ENCODE measurements around the gene FBLN1. TPM values are rescaled to one million over a fixed set of nuclear protein-coding genes. Genes with fewer than 3 reads are reported as not detected.

Gene FBLN1
- total and polyA plus RNA-seq, 2 of the 8 experiments (the other 6 are each of a cell fraction or from before 2014, with no cell fraction given), result 159 to 168 TPM

GRCh38 chr22:45550891-45551290 is 48.2 kb downstream of the FBLN1 start:
- no peak overlapping the region for H3K27ac ChIP-seq (ENCODE audit: low read depth, low read length)
- H2BK5ac ChIP-seq (ENCODE audit: low read depth, low read length), result no peak overlapping the region; the same call in 1 of the 2 replicates
- H3K23ac ChIP-seq (ENCODE audit: insufficient read length), result no peak overlapping the region
- no peak overlapping the region for H4K91ac ChIP-seq (replicated peaks; ENCODE audit: insufficient read length, low read length)
- H4K20me1 ChIP-seq (replicated peaks in 1 of 2; ENCODE audit: control insufficient read depth in 1 of 2, insufficient read depth in 2 of 2, low read length in 2 of 2), result peaks cover 3 to 6% of the 10 kb centered on the region in 2 experiments
- H3K4me1 ChIP-seq (replicated peaks in 1 of 4; ENCODE audit: control insufficient read depth in 3 of 4, insufficient read depth in 4 of 4, low read length in 3 of 4), result no peaks in the 10 kb centered on the region
- DNase-seq (ENCODE audit: low read depth in 1 of 2, low spot score in 2 of 2) (no peak), FAIRE-seq (no peak)
- no peak overlapping the region for H3K4me2 ChIP-seq (ENCODE audit: insufficient read depth in 1 of 2, low read depth in 2 of 2, low read length in 2 of 2)
- H4K5ac ChIP-seq (ENCODE audit: insufficient read length, low read depth, low read length), result no peak overlapping the region
- no peaks in the 10 kb centered on the region for H3K79me2 ChIP-seq (ENCODE audit: control insufficient read depth in 1 of 2, insufficient read depth in 2 of 2, low read length in 2 of 2)
- H3K4ac ChIP-seq (replicated peaks; ENCODE audit: insufficient read length, low read depth, low read length), result no peak overlapping the region
- H2BK120ac ChIP-seq (replicated peaks; ENCODE audit: low read depth, low read length), result no peak overlapping the region
- H3K23me2 ChIP-seq (ENCODE audit: low read depth, low read length), result no peaks in the 10 kb centered on the region
- POLR2A ChIA-PET (ENCODE audit: partially characterized antibody), result no interaction called here
- H2AFZ ChIP-seq (ENCODE audit: low read length), result no peak overlapping the region
- no peak overlapping the region for H3K14ac ChIP-seq (ENCODE audit: insufficient read length)
- H3K18ac ChIP-seq (ENCODE audit: extremely low read depth, low read length), result no peak overlapping the region
- H2BK15ac ChIP-seq (ENCODE audit: low read length), result no peak overlapping the region
- WGBS, 2 experiments (ENCODE audit: extremely low coverage in 1 of 2, insufficient coverage in 1 of 2, insufficient read length in 1 of 2, insufficient replicate concordance in 2 of 2, low coverage in 1 of 2, low lambda C conversion rate in 2 of 2, missing lambda C conversion rate in 1 of 2), result 96% methylated on average over 11 of the region's 11 CpGs; no CpG with 5 or more reads in 1 of the 2 experiments
- H3K36me3 ChIP-seq (ENCODE audit: control insufficient read depth in 2 of 4, insufficient read depth in 4 of 4, low read length in 3 of 4), result peaks cover 13 to 42% (median 36%) of the 10 kb centered on the region in 4 experiments; a peak in 6 of 8 replicates
- H3K9me3 ChIP-seq (ENCODE audit: insufficient read depth in 2 of 2, low read depth in 1 of 2, low read length in 1 of 2), result no peaks in the 10 kb centered on the region
- no peak overlapping the region for H3K56ac ChIP-seq (replicated peaks; ENCODE audit: insufficient read length, low read depth, low read length)
- H2BK20ac ChIP-seq (ENCODE audit: low read length), result no peak overlapping the region
- H3K9ac ChIP-seq (replicated peaks in 1 of 4; ENCODE audit: extremely low read depth in 1 of 4, low read depth in 3 of 4, low read length in 3 of 4), result no peak overlapping the region
- no peaks in the 10 kb centered on the region for H3K27me3 ChIP-seq (replicated peaks in 1 of 4; ENCODE audit: control insufficient read depth in 3 of 4, extremely low read depth in 1 of 4, insufficient read depth in 3 of 4, low read length in 3 of 4)
- H2BK12ac ChIP-seq (ENCODE audit: low read depth, low read length), result no peak overlapping the region
- no peak overlapping the region for H2AK5ac ChIP-seq (ENCODE audit: low read depth, low read length)
- no peaks in the 10 kb centered on the region for H3K79me1 ChIP-seq (ENCODE audit: low read depth, low read length)
- no peak overlapping the region for H3K4me3 ChIP-seq (ENCODE audit: extremely low read depth in 1 of 4, insufficient read depth in 2 of 4, low read depth in 3 of 4, low read length in 4 of 4)
- CTCF ChIA-PET (ENCODE audit: partially characterized antibody), result interaction anchor here (0.5 to 4.2 kb wide), 6 partner anchors 15 to 284 kb away, joined by 3 to 39 read pairs (median 10); no protein-coding TSS in a partner anchor
- H4K8ac ChIP-seq (ENCODE audit: extremely low read depth, insufficient read depth, low read length), result no peak overlapping the region
- TF ChIP-seq BCL11A (IDR thresholded peaks at IDR 0.05; ENCODE audit: low read depth in 2 of 2, low read length in 2 of 2), result no peak
- no peak for TF ChIP-seq NANOG (IDR thresholded peaks at IDR 0.05; ENCODE audit: insufficient read depth, low read depth, low read length, poor library complexity, severe bottlenecking)
- no peak for TF ChIP-seq ATF2 (IDR thresholded peaks at IDR 0.05; ENCODE audit: low read length)
- no peak for TF ChIP-seq CEBPB (IDR thresholded peaks at IDR 0.05; ENCODE audit: low read depth, low read length)
- no peak for TF ChIP-seq HDAC6 (IDR thresholded peaks at IDR 0.05; ENCODE audit: low read depth, low read length)
- TF ChIP-seq KDM5A (IDR thresholded peaks at IDR 0.05; ENCODE audit: low read length), result no peak
- no peak for TF ChIP-seq POLR2A (IDR thresholded peaks at IDR 0.05; ENCODE audit: control extremely low read depth in 1 of 2, low read depth in 2 of 2, low read length in 2 of 2)
- no peak for TF ChIP-seq ASH2L (IDR thresholded peaks at IDR 0.05; ENCODE audit: low read length)
- TF ChIP-seq HDAC2 (IDR thresholded peaks at IDR 0.05; ENCODE audit: borderline replicate concordance in 1 of 2, low read depth in 2 of 2, low read length in 2 of 2), result no peak
- no peak for TF ChIP-seq TAF7 (optimal IDR thresholded peaks at IDR 0.05; ENCODE audit: borderline replicate concordance, low read depth, low read length)
- no peak for TF ChIP-seq SP2 (IDR thresholded peaks at IDR 0.05; ENCODE audit: low read length)
- no peak for TF ChIP-seq TCF12 (IDR thresholded peaks at IDR 0.05; ENCODE audit: low read depth, low read length)
- no peak for TF ChIP-seq CREB1 (IDR thresholded peaks at IDR 0.05)
- TF ChIP-seq KDM1A (IDR thresholded peaks at IDR 0.05; ENCODE audit: borderline replicate concordance, low read length), result no peak

All from H1 (cell line).